Upper lobe of right lung (tissue), 1 donor: ENCODE results near the gene FOSL2. TPM values are rescaled to one million over a fixed set of nuclear protein-coding genes. Genes with fewer than 3 reads are reported as not detected.

ENCODE experiments used
- ATAC-seq: fragments of 200-7000 bp; cut with Tn5 transposase; one replicate; pipeline ENCODE4 v1.9.1; 2020; ENCODE audit warnings: mild to moderate bottlenecking, moderate library complexity
- DNase-seq: peaks from one replicate; pipeline ENCODE4 v3.0.0-alpha.2; 2020
- H3K27ac ChIP-seq: fragments of 200-600 bp; one replicate; pipeline ENCODE4 v1.8.0; 2022
- H3K27me3 ChIP-seq: fragments of 200-600 bp; one replicate; pipeline ENCODE4 v1.8.0; 2022; ENCODE audit warnings: mild to moderate bottlenecking
- H3K36me3 ChIP-seq: fragments of 200-600 bp; one replicate; pipeline ENCODE4 v1.8.0; 2022
- H3K4me1 ChIP-seq: fragments of 200-600 bp; one replicate; pipeline ENCODE4 v1.8.0; 2022
- H3K4me3 ChIP-seq: fragments of 200-600 bp; one replicate; pipeline ENCODE4 v1.8.0; 2022; ENCODE audit warnings: mild to moderate bottlenecking
- H3K9me3 ChIP-seq: fragments of 200-600 bp; one replicate; pipeline ENCODE4 v1.8.0; 2022
- CTCF ChIP-seq: fragments of 200-600 bp; IDR thresholded peaks from one replicate; pipeline ENCODE4 v1.8.0; 2022; ENCODE audit warnings: antibody characterized with exemption
- intact Hi-C: fragments of 100-400 bp; cut with DNase I; formaldehyde crosslinking; loops from one replicate; pipeline ENCODE4 v1.11.0; 2022
- total RNA-seq: library from RNA; stranded (reverse); fragmentation: NEBNext Ultra II Directional; extraction: Animal tissue kit (Norgen Biotek cat#: 25700); gene quantifications from one replicate; pipeline ENCODE4 v1.2.1, GENCODE V29; 2021
- donor health status: DM: no; HTN: yes; CAD: no; lungs with severe emphysema.

The FOSL2 gene
- total RNA-seq, 1 donor from 2014 or later: 123 TPM

GRCh38 chr2:28457237-28457636 is 64.6 kb downstream of the FOSL2 start:
- intact Hi-C loops: no loop called here
- Histone ChIP-seq H3K4me1 (no peaks in the 10 kb centered on the region), H3K27me3 (no peaks in the 10 kb centered on the region), H3K27ac (no peak overlapping the region), H3K9me3 (no peaks in the 10 kb centered on the region), H3K36me3 (no peaks in the 10 kb centered on the region), H3K4me3 (no peak overlapping the region)
- no peak for TF ChIP-seq CTCF
- DNase-seq (no peak), ATAC-seq (no peak)

GRCh38 chr2:28461056-28461455 is 68.4 kb downstream of the FOSL2 start:
- no peak overlapping the region for H3K27ac ChIP-seq
- no peaks in the 10 kb centered on the region for H3K36me3 ChIP-seq
- H3K4me3 ChIP-seq: no peak overlapping the region
- peak; percentile 21 for ATAC-seq
- no peak for DNase-seq
- intact Hi-C loops: no loop called here
- H3K27me3 ChIP-seq: no peaks in the 10 kb centered on the region
- TF ChIP-seq CTCF: no peak
- H3K9me3 ChIP-seq: no peaks in the 10 kb centered on the region
- H3K4me1 ChIP-seq: no peaks in the 10 kb centered on the region

- no peak for TF ChIP-seq CTCF
- H3K27ac ChIP-seq: no peak overlapping the region
- intact Hi-C loops: no loop called here
- no peaks in the 10 kb centered on the region for H3K9me3 ChIP-seq
- ATAC-seq (no peak), DNase-seq (no peak)
- no peak overlapping the region for H3K4me3 ChIP-seq
- no peaks in the 10 kb centered on the region for H3K27me3 ChIP-seq
- no peaks in the 10 kb centered on the region for H3K36me3 ChIP-seq
- H3K4me1 ChIP-seq: no peaks in the 10 kb centered on the region
Observed at GRCh38 chr2:28462122-28462521, 69.5 kb downstream of the FOSL2 start.

- no peaks in the 10 kb centered on the region for H3K27me3 ChIP-seq
- intact Hi-C loops: no loop called here
- H3K4me3 ChIP-seq: no peak overlapping the region
- no peak for DNase-seq
- H3K4me1 ChIP-seq: no peaks in the 10 kb centered on the region
- no peaks in the 10 kb centered on the region for H3K9me3 ChIP-seq
- no peak for TF ChIP-seq CTCF
- H3K27ac ChIP-seq: no peak overlapping the region
- ATAC-seq: no peak
- H3K36me3 ChIP-seq: no peaks in the 10 kb centered on the region
Observed at GRCh38 chr2:28463211-28463816, 70.7 kb downstream of the FOSL2 start.

GRCh38 chr2:28463893-28464292 is 71.2 kb downstream of the FOSL2 start:
- Histone ChIP-seq H3K4me1 (no peaks in the 10 kb centered on the region), H3K36me3 (no peaks in the 10 kb centered on the region), H3K9me3 (no peaks in the 10 kb centered on the region), H3K27ac (no peak overlapping the region), H3K4me3 (no peak overlapping the region), H3K27me3 (no peaks in the 10 kb centered on the region)
- TF ChIP-seq CTCF: no peak
- ATAC-seq: peak; percentile 75
- intact Hi-C loops: no loop called here
- DNase-seq: no peak
